Measurements from ENCODE around the gene LPAR5. TPM values are rescaled to one million over a fixed set of nuclear protein-coding genes. Genes with fewer than 3 reads are reported as not detected.

The LPAR5 gene
- total RNA-seq, 2 donors from 2014 or later = 0.66 to 3.6 TPM

DNA sequence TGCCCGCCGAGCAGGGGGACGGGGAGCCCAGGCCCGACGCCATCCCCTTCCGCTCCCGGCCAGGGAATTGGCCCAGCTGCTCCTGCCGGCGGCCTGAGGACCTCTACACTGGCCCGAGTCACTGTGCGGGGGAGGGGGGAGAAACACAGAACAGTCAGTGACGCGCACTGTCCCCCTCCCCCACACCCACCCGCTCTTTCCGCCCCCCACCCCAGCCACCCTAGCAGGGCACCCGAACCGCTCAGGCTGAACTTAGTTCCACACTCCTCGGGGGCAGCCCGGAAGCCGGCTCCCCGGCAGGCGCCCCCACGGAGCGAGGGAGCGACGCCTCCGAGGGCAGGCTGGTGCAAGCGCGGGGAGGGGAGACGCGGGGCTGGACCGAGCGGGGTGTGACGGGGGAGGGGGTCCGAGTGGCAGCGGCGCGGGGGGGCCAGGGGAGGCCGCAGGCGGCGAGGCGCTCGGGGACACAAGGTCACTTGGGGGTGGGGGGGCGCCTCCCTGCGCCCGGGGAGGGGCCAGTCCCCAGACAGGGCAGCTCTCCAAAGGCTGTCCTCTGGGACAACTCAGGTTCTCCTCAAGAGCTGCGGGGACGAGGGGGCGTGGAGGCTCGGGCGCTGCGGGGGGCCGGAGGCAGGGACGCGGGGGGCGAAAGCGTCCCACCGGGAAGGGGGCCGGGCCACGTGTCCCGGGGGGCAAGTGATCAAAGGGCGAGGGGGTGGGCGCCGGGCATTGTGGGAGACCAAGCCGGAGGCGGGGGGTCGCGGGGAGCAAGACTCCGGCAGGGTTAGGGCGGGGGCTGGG, 29.2 kb downstream of the LPAR5 start:
- intact Hi-C loops (cut with DNase I) = no loop called here
- 1% methylated on average over 43 of the region's 70 CpGs; no CpG with 5 or more reads in 1 of the 2 donors for whole genome bisulfite sequencing, 2 donors
- no peaks in the 10 kb centered on the region for H3K9me3 ChIP-seq
- ATAC-seq = peak; percentile 55
- peak; percentile 82 to 88 (median 88) for DNase-seq
- H3K4me3 ChIP-seq = peak overlapping the region; percentile 77 to 92
- peak overlapping the region; percentile 93 to 99 (median 96) for H3K27ac ChIP-seq
- TF ChIP-seq, protein P1, sequence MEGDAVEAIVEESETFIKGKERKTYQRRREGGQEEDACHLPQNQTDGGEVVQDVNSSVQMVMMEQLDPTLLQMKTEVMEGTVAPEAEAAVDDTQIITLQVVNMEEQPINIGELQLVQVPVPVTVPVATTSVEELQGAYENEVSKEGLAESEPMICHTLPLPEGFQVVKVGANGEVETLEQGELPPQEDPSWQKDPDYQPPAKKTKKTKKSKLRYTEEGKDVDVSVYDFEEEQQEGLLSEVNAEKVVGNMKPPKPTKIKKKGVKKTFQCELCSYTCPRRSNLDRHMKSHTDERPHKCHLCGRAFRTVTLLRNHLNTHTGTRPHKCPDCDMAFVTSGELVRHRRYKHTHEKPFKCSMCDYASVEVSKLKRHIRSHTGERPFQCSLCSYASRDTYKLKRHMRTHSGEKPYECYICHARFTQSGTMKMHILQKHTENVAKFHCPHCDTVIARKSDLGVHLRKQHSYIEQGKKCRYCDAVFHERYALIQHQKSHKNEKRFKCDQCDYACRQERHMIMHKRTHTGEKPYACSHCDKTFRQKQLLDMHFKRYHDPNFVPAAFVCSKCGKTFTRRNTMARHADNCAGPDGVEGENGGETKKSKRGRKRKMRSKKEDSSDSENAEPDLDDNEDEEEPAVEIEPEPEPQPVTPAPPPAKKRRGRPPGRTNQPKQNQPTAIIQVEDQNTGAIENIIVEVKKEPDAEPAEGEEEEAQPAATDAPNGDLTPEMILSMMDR (IDR thresholded peaks at IDR 0.05) = no peak
- TF ChIP-seq POLR2A (IDR thresholded peaks at IDR 0.05) = peak; percentile 18 to 48 (median 46)
- peaks cover 39% of the 10 kb centered on the region for H3K4me1 ChIP-seq
- H3K27me3 ChIP-seq = no peaks in the 10 kb centered on the region
- H3K36me3 ChIP-seq (replicated peaks in 1 of 2; ENCODE audit: insufficient read depth in 1 of 2, low read depth in 2 of 2) = peaks cover 0 to 8% of the 10 kb centered on the region in 2 donors

DNA sequence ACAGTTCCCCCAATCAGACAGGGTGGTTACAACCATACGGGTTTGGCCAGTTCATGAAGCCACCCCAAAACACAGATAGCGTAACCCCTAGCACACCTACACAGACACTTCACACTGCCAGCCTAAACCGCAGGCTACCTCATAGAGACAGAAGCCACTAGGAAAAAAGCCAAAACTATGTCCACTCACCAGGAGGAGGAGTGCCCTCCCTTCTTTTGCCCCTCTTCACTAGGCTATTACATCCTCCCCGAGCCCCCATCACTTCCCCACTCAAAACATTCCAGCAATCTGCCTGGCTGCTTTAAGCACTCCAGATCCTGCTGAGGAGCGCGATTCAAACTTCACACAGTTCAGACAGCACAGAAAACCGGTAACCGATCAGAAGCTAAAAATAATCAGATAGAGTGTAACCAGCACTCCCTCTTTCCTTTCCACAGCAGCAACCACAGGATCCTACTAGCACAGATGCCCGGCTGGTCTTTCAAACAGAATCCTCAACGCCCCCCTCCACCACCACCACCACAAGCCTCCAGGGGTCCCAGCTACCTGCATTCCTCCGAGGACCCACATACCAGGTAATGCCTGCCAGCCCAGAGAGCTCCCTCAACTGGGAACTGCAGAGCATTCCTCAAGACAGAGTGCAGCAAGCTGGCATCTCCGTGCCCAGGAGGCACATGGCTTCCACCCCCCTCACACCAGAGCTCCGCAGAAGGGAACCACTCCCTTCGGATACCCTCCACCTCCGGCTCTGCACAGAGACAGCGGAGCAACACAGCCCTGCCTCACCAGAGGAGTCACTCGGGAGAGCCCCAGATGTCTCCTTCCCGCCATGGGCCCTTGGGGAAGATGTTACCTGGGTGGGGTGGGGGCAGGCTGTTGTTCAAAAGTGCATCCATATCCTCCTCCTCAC, 30.1 kb downstream of the LPAR5 start:
- Histone ChIP-seq H3K27me3 (no peaks in the 10 kb centered on the region), H3K36me3 (replicated peaks in 1 of 2; ENCODE audit: insufficient read depth in 1 of 2, low read depth in 2 of 2) (peaks cover 8 to 17% of the 10 kb centered on the region in 2 donors), H3K27ac (peak overlapping the region; percentile 93 to 99 (median 96)), H3K9me3 (no peaks in the 10 kb centered on the region), H3K4me3 (peak overlapping the region; percentile 77 to 92), H3K4me1 (peaks cover 39% of the 10 kb centered on the region)
- intact Hi-C loops (cut with DNase I) = no loop called here
- ATAC-seq = no peak
- TF ChIP-seq POLR2A (IDR thresholded peaks at IDR 0.05) = no peak
- TF ChIP-seq, protein P1 (IDR thresholded peaks at IDR 0.05) = no peak
- peak in 3 of 4 donors; percentile 31 to 36 (median 35) for DNase-seq
- WGBS, 2 donors = 5% methylated on average over 12 to 18 of the region's 18 CpGs

DNA sequence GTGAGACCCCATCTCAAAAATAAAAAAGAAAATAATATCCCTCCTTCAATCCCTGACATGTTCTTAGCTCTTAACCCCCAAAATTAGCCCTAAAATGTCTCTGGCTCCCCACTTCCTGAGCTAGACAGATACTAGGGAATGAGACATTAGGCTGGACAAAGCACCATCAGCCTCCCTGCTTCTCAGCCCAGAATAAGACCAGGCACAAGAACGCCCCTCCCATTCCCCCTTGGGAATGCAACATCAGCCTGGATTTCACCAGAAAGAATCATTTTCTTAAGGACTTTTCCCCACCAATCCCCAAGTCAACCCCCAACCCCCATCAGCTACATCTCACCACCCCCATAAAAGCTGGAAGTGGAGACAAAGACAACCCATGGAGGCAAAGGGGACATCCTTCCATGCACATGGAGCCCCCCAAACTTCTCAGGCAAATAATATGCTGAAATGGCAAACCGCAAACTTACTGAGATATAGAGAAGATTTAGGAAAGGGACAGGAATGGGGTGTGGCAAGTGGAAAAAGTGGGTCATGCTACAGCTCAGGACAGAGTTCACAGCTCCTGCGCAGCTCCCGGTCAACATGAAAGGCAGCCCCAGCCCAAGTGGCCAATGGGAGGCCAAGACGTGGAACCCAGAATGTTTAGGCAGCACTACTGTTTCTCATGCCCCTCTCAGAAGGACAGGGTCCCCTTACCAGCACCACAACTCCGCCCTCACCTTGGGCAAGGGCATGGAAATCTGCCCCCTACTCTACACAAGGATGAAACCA, 31.3 kb downstream of the LPAR5 start:
- ATAC-seq = no peak
- TF ChIP-seq, protein P1 (IDR thresholded peaks at IDR 0.05) = no peak
- no peak for TF ChIP-seq POLR2A (IDR thresholded peaks at IDR 0.05)
- H3K36me3 ChIP-seq (replicated peaks in 1 of 2; ENCODE audit: insufficient read depth in 1 of 2, low read depth in 2 of 2) = peaks cover 19 to 29% of the 10 kb centered on the region in 2 donors
- H3K27ac ChIP-seq = peak overlapping the region in 2 of 4 donors; percentile 93 to 95
- H3K4me3 ChIP-seq = no peak overlapping the region
- intact Hi-C loops (cut with DNase I) = no loop called here
- no peak for DNase-seq
- peaks cover 39% of the 10 kb centered on the region for H3K4me1 ChIP-seq
- no peaks in the 10 kb centered on the region for H3K9me3 ChIP-seq
- H3K27me3 ChIP-seq = no peaks in the 10 kb centered on the region
- WGBS, 2 donors = 55 to 63% methylated on average over 6 of the region's 6 CpGs

DNA sequence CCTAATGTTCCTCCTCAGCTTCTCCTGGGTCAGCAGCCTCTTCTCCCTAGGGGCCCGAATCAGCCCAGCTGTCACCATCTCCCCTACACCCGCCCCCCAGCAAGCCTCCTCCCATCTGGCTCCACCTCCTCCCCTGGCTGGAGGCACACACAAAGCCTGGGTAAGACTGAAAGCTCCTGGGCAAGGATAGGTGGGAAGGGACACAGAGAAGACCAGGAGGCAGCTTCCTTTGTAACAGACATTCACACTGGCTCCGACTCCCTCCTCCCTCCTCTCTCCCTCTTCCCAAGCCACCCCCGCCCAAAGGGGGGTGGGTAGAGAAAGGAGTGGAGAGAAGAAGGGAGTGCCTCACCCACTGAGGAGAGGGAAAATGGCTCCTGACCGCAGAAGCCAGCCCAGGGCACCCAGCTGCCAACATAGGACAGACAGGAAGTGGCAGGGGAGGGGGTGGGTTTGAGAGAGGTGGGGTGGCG, 32.6 kb downstream of the LPAR5 start:
- H3K36me3 ChIP-seq (replicated peaks in 1 of 2; ENCODE audit: insufficient read depth in 1 of 2, low read depth in 2 of 2) = peaks cover 20 to 35% of the 10 kb centered on the region in 2 donors
- H3K4me3 ChIP-seq = no peak overlapping the region
- intact Hi-C loops (cut with DNase I) = no loop called here
- H3K27me3 ChIP-seq = no peaks in the 10 kb centered on the region
- 18 to 28% methylated on average over 5 to 6 of the region's 6 CpGs for WGBS, 2 donors
- peaks cover 39% of the 10 kb centered on the region for H3K4me1 ChIP-seq
- no peaks in the 10 kb centered on the region for H3K9me3 ChIP-seq
- no peak for TF ChIP-seq POLR2A (IDR thresholded peaks at IDR 0.05)
- TF ChIP-seq, protein P1 (IDR thresholded peaks at IDR 0.05) = no peak
- no peak for ATAC-seq
- peak overlapping the region in 2 of 4 donors; percentile 24 to 48 for H3K27ac ChIP-seq
- DNase-seq = peak; percentile 20 to 40 (median 28)
